ENCODE results near the gene FAM89A.

DNA sequence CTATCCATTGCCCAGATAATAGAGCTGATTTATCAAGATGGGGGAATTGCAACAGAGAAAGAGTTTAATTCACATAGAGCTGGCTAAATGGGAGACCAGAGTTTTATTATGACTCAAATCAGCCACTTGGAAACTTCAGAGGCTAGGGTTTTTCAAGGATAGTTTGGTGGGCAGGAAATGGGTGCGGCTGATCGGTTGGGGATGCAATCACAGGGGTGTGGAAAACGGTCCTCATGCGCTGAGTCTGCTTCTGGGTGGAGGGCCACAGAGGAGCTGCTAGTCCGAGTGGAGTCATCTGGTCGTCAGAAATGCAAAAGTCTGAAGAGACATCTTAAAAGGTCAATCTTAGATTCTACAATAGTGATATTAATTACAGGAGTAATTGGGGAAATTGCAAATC, 32.0 kb upstream of the FAM89A start:
- TF ChIP-seq CTCF (IDR thresholded peaks at IDR 0.05), result no peak
- no peak for TF ChIP-seq POLR2A (IDR thresholded peaks at IDR 0.05)
- TF ChIP-seq EP300 (IDR thresholded peaks at IDR 0.05), result no peak

All from tibial nerve (tissue), 4 donors.